RCC 7860 (cell line): Measurements from ENCODE around the gene GADD45GIP1.
"Not testable (repeated sequence)": the region's sequence is repeated elsewhere in the genome, so short reads cannot be mapped to it uniquely, and the experiment has no call there.

ENCODE experiments used
- DNase-seq: peaks from one replicate; pipeline ENCODE4 v3.0.0-alpha.2; 2015; ENCODE audit warnings: low spot score
- FAIRE-seq: peaks from 2 replicates; lab custom pipeline; 2012; peaks lifted over from hg19 to GRCh38; lab: Jason Lieb, UNC

The GADD45GIP1 gene

DNA sequence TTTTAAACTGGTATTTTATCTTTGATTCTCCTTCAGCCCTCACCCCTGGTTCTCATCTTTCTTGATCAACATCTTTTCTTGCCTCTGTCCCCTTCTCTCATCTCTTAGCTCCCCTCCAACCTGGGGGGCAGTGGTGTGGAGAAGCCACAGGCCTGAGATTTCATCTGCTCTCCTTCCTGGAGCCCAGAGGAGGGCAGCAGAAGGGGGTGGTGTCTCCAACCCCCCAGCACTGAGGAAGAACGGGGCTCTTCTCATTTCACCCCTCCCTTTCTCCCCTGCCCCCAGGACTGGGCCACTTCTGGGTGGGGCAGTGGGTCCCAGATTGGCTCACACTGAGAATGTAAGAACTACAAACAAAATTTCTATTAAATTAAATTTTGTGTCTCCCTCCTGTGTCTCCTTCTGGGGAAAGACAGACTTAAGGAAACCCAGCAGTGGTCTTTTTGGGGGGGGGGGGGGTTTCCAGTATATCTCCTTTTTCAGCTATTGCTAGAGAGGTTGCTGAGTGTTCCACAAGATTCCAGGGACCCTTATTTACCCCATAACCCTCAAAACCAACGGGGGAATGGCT lies 12.8 kb downstream of the GADD45GIP1 start:
- no peak for FAIRE-seq
- no peak for DNase-seq

- FAIRE-seq = no peak
- DNase-seq = no peak
Measured at GRCh38 chr19:12943437-12944044, 13.5 kb downstream of the GADD45GIP1 start.

- FAIRE-seq = no peak
- DNase-seq = no peak
Measured at GRCh38 chr19:12940897-12941296, 16.1 kb downstream of the GADD45GIP1 start.

DNA sequence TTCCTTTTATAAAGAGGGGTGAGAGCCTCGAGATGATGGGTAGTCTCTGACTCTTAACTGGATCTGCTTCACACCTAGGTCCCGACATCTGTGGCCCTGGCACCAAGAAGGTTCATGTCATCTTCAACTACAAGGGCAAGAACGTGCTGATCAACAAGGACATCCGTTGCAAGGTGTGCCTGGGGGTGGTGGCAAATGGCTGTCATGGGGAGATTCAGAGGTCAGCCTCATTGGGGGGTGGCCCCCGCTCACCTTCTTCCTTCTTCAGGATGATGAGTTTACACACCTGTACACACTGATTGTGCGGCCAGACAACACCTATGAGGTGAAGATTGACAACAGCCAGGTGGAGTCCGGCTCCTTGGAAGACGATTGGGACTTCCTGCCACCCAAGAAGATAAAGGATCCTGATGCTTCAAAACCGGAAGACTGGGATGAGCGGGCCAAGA lies 17.0 kb downstream of the GADD45GIP1 start:
- FAIRE-seq = no peak

GRCh38 chr19:12938779-12939601 lies 18.0 kb downstream of the GADD45GIP1 start:
- no peak for DNase-seq
- no peak for FAIRE-seq

More for the DNA sequence above, 17.0 kb downstream of the GADD45GIP1 start:
- no peak for DNase-seq

- DNase-seq (peak; percentile 99), FAIRE-seq (peak; percentile 91)
Measured at GRCh38 chr19:12937927-12938778, 18.9 kb downstream of the GADD45GIP1 start, which contains the start of gene CALR. TSS of gene CALR (plus strand) at chr19:12938609. CDS start at chr19:12938680, 71 bp downstream.

GRCh38 chr19:12937093-12937926 lies 19.7 kb downstream of the GADD45GIP1 start:
- FAIRE-seq (no peak), DNase-seq (no peak)

DNA sequence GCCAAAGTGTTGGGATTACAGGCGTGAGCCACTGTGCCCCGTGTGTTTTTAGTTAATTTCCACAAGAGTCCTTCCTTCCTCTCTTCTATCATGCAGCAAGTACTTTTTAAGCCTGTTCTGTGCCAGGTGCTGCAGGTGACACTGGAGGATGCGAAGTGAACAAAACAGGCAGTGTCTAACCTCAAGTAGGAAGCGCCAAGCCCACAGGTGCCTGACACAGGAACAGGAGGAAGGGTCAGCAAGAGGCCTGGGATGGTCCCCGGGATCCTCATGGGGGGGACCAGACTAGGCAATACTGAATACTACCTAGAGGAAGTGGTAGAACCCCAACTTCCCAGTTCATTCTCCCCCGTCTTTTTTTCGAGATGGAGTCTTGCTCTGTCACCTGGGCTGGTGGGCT lies 20.4 kb downstream of the GADD45GIP1 start:
- no peak for FAIRE-seq
- no peak for DNase-seq

DNA sequence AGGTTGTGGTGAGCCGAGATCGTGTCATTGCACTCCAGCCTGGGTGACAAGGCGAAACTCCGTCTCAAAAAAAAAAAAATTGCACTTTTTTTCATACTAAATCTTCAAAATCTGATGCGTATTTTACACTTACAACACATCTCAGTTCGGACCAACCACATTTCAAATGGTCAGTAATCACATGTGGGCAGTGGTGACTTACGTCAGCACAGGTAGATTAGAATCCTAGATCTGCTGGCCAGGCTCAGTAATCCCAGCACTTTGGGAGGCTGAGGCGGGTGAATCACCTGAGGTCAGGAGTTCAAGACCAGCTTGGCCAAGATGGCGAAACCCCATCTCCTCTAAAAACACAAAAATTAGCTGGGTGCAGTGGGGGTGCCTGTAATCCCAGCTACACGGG lies 22.0 kb downstream of the GADD45GIP1 start:
- FAIRE-seq = no peak
- DNase-seq = no peak

GRCh38 chr19:12933287-12934072 lies 23.5 kb downstream of the GADD45GIP1 start, which contains the start of gene FARSA:
TSS of gene FARSA (minus strand) at chr19:12933711. CDS start at chr19:12933696, 15 bp downstream.
- no peak for FAIRE-seq
- peak; percentile 77 for DNase-seq

DNA sequence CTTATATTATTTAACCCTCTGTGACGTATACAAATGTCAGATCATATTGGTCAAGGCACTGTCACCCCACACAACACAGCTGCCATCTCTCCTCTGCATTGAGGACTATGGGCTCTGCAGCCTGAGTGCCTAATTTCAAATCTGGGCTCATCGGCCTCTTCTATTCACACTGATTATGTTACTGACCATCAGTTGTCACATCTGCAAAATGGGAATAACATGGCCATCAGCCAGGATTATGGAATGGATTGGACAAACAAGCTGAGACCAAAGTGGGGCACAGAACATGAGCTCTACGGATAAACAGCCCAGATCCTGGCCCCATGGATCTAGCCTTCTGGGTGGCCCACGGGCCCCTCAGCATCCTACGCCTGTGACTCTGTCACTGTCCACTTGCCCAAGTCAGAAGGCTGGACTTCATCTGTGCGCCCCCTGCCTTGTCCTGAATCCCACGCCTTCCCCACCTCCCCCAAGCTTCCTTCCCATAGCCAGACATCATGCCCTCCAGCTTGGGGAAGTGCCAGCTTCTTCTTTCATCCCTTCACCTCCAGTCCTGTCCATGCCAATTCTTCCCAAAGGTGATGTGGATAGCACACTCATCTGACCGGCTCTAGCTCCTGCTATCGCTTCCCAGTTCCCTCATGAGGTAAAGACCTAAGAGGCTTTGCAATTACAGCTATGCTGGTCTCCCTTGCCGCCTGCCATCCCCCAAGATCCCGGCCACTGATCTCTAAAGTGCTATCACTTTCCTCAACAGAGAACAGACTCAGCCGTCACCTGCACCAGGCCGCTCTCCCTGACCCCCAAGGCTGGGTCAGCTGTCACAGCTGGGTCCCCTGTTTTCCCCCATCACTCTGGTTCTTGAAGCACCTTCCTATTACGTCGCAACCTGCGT lies 24.4 kb downstream of the GADD45GIP1 start:
- FAIRE-seq = no peak

DNA sequence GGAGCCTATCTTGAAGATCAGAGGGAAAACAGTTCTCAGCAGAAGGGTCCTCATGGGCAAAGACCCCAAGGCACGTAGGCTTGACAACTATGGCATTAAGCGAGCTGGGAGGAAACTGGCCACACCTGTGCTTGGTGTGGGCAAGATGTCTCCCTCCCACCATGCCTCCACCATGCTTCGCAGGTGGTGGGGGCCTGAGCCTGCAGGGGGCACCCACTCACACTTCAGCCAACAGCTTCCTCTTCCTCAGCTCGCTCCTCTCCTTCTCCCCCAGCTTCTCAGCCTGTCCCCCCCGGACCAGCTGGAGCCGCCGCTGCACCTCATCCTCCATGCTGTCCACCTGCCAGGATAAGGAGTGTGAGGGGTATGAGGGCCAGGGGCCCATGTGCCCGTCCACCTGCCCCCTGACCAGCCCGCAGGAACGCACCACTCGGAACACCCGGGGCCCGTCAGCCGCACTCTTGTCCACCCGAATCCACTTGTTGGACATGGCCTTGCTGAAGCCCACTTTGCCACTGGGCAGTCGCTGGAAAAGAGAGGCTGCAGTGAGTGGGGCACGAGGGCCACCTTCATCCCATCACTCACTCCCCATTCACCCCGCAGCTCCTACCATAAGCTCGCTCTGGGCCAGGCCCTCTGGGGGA lies 26.9 kb downstream of the GADD45GIP1 start:
- no peak for FAIRE-seq
- DNase-seq = no peak

More for the DNA sequence above, 24.4 kb downstream of the GADD45GIP1 start:
- DNase-seq = no peak

GRCh38 chr19:12924621-12925310 lies 32.3 kb downstream of the GADD45GIP1 start:
- FAIRE-seq (no peak), DNase-seq (no peak)

DNA sequence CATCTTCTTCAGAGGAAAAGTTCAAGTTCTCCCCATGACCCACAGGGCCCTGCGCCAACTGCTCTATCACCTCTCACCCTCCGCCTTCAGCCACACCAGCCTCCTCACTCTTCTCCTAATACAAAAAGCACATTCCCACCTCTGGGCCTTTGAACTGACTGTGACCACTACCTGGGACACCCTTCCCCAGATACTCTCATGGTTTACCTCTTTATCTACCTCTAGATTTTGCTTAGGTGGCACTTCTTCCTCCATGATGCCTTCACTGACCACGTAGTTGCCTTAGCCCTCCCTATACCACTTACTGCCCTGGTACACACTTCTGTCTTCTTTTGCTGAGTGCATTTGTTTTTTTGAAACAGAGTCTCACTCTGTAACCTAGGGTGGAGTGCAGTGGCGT lies 34.1 kb downstream of the GADD45GIP1 start:
- DNase-seq = no peak
- no peak for FAIRE-seq

DNA sequence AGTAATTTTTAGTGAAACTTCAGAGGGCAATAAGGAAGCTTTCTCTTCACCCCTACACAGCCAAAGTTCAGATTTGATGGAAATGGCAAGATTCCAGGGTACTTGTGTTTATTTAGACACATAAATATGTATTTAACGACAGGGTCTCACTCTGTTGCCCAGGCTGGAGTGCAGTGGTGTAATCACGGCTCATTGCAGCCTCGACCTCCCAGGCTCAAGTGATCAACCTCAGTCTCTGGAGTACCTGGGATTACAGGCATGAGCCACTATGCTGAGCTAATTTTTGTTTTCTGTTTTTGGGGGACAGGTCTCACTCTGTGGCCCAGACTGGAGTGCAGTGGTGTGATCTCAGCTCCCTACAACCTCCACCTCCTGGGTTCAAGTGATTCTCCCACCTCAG lies 36.0 kb downstream of the GADD45GIP1 start:
- FAIRE-seq (no peak), DNase-seq (no peak)

- DNase-seq (no peak), FAIRE-seq (no peak)
Measured at GRCh38 chr19:12918253-12918652, 38.8 kb downstream of the GADD45GIP1 start.

DNA sequence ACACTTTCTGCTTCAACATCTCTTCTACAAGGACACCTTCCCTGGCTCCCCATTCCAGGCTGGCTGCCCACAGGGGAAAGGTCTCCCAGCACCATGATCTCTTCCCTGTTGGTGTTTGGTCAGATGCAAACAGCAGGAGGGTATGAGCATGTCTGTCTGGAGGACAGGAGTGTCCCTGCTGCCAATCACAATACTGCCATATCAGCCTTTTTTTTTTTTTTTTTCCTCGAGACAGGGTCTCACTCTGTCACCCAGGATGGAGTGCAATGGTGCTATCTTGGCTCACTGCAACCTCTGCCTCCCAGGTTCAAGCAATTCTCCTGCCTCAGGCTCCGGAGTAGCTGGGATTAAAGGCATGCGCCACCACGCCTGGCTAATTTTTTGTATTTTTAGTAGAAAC lies 41.2 kb downstream of the GADD45GIP1 start:
- FAIRE-seq, DNase-seq: not testable (repeated sequence)
